ENCODE measurements around the gene VPS13D. TPM values are rescaled to one million over a fixed set of nuclear protein-coding genes. Genes with fewer than 3 reads are reported as not detected.

The VPS13D gene
- total and polyA plus RNA-seq, 2 experiments from 2014 or later, result 10.7 to 34.9 TPM

DNA sequence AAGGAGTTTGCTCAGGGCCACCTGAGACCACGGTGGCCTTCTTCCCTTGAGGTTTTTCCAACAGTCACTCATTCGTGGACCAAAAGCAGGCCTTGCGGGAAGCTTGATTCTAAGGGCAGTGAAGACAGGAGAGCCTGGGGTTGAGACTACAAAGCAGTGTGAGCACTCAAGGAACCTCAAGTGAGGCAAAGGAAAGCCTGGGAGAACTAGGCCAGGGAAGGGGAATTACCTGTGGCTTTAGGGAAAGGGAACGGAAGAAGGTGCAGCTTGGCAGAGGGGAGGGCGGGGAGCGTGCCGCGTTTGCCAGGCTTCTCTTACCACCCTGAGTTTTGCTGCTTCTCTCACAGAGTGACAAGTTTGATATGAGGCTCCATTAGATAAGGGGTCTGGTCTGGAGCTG lies 273.9 kb downstream of the VPS13D start:
- DNase-seq (ENCODE audit: low spot score) (no peak), ATAC-seq (no peak)
- no peaks in the 10 kb centered on the region for H3F3A ChIP-seq (replicated peaks; ENCODE audit: low read depth)
- H3K4me1 ChIP-seq (ENCODE audit: insufficient read depth), result no peaks in the 10 kb centered on the region
- no peak overlapping the region for H3K27ac ChIP-seq (ENCODE audit: low read depth)
- Mint-ChIP-seq H3K4me3 (no peak overlapping the region), H3K4me1 (peaks cover 16% of the 10 kb centered on the region), H3K27ac (peak overlapping the region; percentile 56; the same call in 1 of the 2 replicates), H3K36me3 (ENCODE audit: low read depth) (no peaks in the 10 kb centered on the region), H3K27me3 (ENCODE audit: insufficient read depth, low read depth, poor library complexity) (peaks cover 9% of the 10 kb centered on the region), H3K9me3 (no peaks in the 10 kb centered on the region)
- no peak overlapping the region for H3K4me3 ChIP-seq
- H4K20me1 ChIP-seq (replicated peaks; ENCODE audit: insufficient read depth), result 0 out of 2 replicates have a peak, but pooled peaks cover 2% of the 10 kb centered on the region
- no peaks in the 10 kb centered on the region for H3K9me2 ChIP-seq (ENCODE audit: insufficient read depth)
- H3K79me2 ChIP-seq (replicated peaks; ENCODE audit: insufficient read depth), result no peaks in the 10 kb centered on the region
- no peak overlapping the region for H3K4me2 ChIP-seq
- no peaks in the 10 kb centered on the region for H3K27me3 ChIP-seq (ENCODE audit: insufficient read depth)
- TF ChIP-seq NANOG (IDR thresholded peaks at IDR 0.05; ENCODE audit: borderline replicate concordance) (no peak), EZH2 (IDR thresholded peaks at IDR 0.05; ENCODE audit: low read depth, unreplicated experiment) (no peak), JUNB (IDR thresholded peaks at IDR 0.05; ENCODE audit: unreplicated experiment) (no peak), POLR2AphosphoS5 (IDR thresholded peaks at IDR 0.05; ENCODE audit: low read depth) (no peak), EZH2phosphoT487 (IDR thresholded peaks at IDR 0.05; ENCODE audit: unreplicated experiment) (no peak), CREB1 (CRISPR knock-in tag; IDR thresholded peaks at IDR 0.05; ENCODE audit: low read depth) (no peak)
- TF ChIP-seq, protein P1, sequence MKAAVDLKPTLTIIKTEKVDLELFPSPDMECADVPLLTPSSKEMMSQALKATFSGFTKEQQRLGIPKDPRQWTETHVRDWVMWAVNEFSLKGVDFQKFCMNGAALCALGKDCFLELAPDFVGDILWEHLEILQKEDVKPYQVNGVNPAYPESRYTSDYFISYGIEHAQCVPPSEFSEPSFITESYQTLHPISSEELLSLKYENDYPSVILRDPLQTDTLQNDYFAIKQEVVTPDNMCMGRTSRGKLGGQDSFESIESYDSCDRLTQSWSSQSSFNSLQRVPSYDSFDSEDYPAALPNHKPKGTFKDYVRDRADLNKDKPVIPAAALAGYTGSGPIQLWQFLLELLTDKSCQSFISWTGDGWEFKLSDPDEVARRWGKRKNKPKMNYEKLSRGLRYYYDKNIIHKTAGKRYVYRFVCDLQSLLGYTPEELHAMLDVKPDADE (IDR thresholded peaks at IDR 0.05), result no peak
- TF ChIP-seq, protein P2, sequence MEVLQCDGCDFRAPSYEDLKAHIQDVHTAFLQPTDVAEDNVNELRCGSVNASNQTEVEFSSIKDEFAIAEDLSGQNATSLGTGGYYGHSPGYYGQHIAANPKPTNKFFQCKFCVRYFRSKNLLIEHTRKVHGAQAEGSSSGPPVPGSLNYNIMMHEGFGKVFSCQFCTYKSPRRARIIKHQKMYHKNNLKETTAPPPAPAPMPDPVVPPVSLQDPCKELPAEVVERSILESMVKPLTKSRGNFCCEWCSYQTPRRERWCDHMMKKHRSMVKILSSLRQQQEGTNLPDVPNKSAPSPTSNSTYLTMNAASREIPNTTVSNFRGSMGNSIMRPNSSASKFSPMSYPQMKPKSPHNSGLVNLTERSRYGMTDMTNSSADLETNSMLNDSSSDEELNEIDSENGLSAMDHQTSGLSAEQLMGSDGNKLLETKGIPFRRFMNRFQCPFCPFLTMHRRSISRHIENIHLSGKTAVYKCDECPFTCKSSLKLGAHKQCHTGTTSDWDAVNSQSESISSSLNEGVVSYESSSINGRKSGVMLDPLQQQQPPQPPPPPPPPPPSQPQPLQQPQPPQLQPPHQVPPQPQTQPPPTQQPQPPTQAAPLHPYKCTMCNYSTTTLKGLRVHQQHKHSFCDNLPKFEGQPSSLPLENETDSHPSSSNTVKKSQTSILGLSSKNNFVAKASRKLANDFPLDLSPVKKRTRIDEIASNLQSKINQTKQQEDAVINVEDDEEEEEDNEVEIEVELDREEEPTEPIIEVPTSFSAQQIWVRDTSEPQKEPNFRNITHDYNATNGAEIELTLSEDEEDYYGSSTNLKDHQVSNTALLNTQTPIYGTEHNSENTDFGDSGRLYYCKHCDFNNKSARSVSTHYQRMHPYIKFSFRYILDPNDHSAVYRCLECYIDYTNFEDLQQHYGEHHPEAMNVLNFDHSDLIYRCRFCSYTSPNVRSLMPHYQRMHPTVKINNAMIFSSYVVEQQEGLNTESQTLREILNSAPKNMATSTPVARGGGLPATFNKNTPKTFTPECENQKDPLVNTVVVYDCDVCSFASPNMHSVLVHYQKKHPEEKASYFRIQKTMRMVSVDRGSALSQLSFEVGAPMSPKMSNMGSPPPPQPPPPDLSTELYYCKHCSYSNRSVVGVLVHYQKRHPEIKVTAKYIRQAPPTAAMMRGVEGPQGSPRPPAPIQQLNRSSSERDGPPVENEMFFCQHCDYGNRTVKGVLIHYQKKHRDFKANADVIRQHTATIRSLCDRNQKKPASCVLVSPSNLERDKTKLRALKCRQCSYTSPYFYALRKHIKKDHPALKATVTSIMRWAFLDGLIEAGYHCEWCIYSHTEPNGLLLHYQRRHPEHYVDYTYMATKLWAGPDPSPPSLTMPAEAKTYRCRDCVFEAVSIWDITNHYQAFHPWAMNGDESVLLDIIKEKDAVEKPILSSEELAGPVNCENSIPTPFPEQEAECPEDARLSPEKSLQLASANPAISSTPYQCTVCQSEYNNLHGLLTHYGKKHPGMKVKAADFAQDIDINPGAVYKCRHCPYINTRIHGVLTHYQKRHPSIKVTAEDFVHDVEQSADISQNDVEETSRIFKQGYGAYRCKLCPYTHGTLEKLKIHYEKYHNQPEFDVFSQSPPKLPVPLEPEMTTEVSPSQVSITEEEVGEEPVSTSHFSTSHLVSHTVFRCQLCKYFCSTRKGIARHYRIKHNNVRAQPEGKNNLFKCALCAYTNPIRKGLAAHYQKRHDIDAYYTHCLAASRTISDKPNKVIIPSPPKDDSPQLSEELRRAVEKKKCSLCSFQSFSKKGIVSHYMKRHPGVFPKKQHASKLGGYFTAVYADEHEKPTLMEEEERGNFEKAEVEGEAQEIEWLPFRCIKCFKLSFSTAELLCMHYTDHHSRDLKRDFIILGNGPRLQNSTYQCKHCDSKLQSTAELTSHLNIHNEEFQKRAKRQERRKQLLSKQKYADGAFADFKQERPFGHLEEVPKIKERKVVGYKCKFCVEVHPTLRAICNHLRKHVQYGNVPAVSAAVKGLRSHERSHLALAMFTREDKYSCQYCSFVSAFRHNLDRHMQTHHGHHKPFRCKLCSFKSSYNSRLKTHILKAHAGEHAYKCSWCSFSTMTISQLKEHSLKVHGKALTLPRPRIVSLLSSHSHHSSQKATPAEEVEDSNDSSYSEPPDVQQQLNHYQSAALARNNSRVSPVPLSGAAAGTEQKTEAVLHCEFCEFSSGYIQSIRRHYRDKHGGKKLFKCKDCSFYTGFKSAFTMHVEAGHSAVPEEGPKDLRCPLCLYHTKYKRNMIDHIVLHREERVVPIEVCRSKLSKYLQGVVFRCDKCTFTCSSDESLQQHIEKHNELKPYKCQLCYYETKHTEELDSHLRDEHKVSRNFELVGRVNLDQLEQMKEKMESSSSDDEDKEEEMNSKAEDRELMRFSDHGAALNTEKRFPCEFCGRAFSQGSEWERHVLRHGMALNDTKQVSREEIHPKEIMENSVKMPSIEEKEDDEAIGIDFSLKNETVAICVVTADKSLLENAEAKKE (CRISPR knock-in tag; IDR thresholded peaks at IDR 0.05), result no peak
- TF ChIP-seq, protein P3, sequence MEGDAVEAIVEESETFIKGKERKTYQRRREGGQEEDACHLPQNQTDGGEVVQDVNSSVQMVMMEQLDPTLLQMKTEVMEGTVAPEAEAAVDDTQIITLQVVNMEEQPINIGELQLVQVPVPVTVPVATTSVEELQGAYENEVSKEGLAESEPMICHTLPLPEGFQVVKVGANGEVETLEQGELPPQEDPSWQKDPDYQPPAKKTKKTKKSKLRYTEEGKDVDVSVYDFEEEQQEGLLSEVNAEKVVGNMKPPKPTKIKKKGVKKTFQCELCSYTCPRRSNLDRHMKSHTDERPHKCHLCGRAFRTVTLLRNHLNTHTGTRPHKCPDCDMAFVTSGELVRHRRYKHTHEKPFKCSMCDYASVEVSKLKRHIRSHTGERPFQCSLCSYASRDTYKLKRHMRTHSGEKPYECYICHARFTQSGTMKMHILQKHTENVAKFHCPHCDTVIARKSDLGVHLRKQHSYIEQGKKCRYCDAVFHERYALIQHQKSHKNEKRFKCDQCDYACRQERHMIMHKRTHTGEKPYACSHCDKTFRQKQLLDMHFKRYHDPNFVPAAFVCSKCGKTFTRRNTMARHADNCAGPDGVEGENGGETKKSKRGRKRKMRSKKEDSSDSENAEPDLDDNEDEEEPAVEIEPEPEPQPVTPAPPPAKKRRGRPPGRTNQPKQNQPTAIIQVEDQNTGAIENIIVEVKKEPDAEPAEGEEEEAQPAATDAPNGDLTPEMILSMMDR (conservative IDR thresholded peaks at IDR 0.05; ENCODE audit: low read depth in 2 of 2), result no peak
- no peak overlapping the region for H2AFZ ChIP-seq
- no peaks in the 10 kb centered on the region; the same call in 1 of the 2 replicates for H3K36me3 ChIP-seq (ENCODE audit: insufficient read depth)

Data from GM23338 (cell line).